ENCODE measurements around the gene SMIM27.
A peak's percentile ranks its signal among the peaks of the same experiment; 100 is the strongest.

Gene SMIM27

GRCh38 chr9:32578976-32579375 lies 26.8 kb downstream of the SMIM27 start:
- Histone ChIP-seq H3K79me2 (ENCODE audit: insufficient read depth, low read length) (no peaks in the 10 kb centered on the region), H3K9ac (ENCODE audit: low read length) (no peak overlapping the region), H2AFZ (ENCODE audit: low read length) (no peak overlapping the region), H3K27me3 (ENCODE audit: insufficient read depth, low read length) (no peaks in the 10 kb centered on the region; the same call in 1 of the 2 replicates), H3F3A (ENCODE audit: insufficient read depth, low read length) (no peaks in the 10 kb centered on the region), H3K4me1 (ENCODE audit: insufficient read depth, low read length, severe bottlenecking) (no peaks in the 10 kb centered on the region), H3K4me3 (ENCODE audit: low read depth, low read length, poor library complexity, severe bottlenecking) (no peak overlapping the region), H3K9me3 (ENCODE audit: low read length) (no peaks in the 10 kb centered on the region), H3K4me2 (ENCODE audit: low read length) (no peak overlapping the region), H3K9me2 (ENCODE audit: low read depth, low read length) (no peaks in the 10 kb centered on the region), H3K27ac (ENCODE audit: low read depth, low read length, poor library complexity, severe bottlenecking) (no peak overlapping the region), H3K36me3 (ENCODE audit: insufficient read depth, low read length) (no peaks in the 10 kb centered on the region), H4K20me1 (ENCODE audit: insufficient read depth, low read length) (no peaks in the 10 kb centered on the region)
- TF ChIP-seq CTCF (IDR thresholded peaks at IDR 0.05; ENCODE audit: low read length): no peak
- TF ChIP-seq EZH2 (IDR thresholded peaks at IDR 0.05; ENCODE audit: borderline replicate concordance, low read length): no peak

- Histone ChIP-seq H3K27ac (ENCODE audit: low read depth, low read length, poor library complexity, severe bottlenecking) (no peak overlapping the region), H3K4me3 (ENCODE audit: low read depth, low read length, poor library complexity, severe bottlenecking) (no peak overlapping the region), H3K9me3 (ENCODE audit: low read length) (no peaks in the 10 kb centered on the region), H2AFZ (ENCODE audit: low read length) (no peak overlapping the region), H3K4me2 (ENCODE audit: low read length) (no peak overlapping the region), H4K20me1 (ENCODE audit: insufficient read depth, low read length) (no peaks in the 10 kb centered on the region), H3F3A (ENCODE audit: insufficient read depth, low read length) (no peaks in the 10 kb centered on the region), H3K4me1 (ENCODE audit: insufficient read depth, low read length, severe bottlenecking) (no peaks in the 10 kb centered on the region), H3K36me3 (ENCODE audit: insufficient read depth, low read length) (no peaks in the 10 kb centered on the region), H3K27me3 (ENCODE audit: insufficient read depth, low read length) (no peaks in the 10 kb centered on the region; the same call in 1 of the 2 replicates), H3K79me2 (ENCODE audit: insufficient read depth, low read length) (no peaks in the 10 kb centered on the region), H3K9ac (ENCODE audit: low read length) (no peak overlapping the region), H3K9me2 (ENCODE audit: low read depth, low read length) (no peaks in the 10 kb centered on the region)
- TF ChIP-seq EZH2 (IDR thresholded peaks at IDR 0.05; ENCODE audit: borderline replicate concordance, low read length) (no peak), CTCF (IDR thresholded peaks at IDR 0.05; ENCODE audit: low read length) (peak; percentile 94)
Measured at GRCh38 chr9:32579706-32580331, 27.7 kb downstream of the SMIM27 start.

- Histone ChIP-seq H3K4me3 (ENCODE audit: low read depth, low read length, poor library complexity, severe bottlenecking) (no peak overlapping the region), H2AFZ (ENCODE audit: low read length) (no peak overlapping the region), H3K4me2 (ENCODE audit: low read length) (no peak overlapping the region)
Measured at GRCh38 chr9:32580631-32581300, 28.6 kb downstream of the SMIM27 start.

More at GRCh38 chr9:32580631-32581300, 28.6 kb downstream of the SMIM27 start:
- Histone ChIP-seq H3K9me2 (ENCODE audit: low read depth, low read length) (no peaks in the 10 kb centered on the region), H3K27ac (ENCODE audit: low read depth, low read length, poor library complexity, severe bottlenecking) (no peak overlapping the region), H3K9me3 (ENCODE audit: low read length) (no peaks in the 10 kb centered on the region), H3K9ac (ENCODE audit: low read length) (no peak overlapping the region), H3F3A (ENCODE audit: insufficient read depth, low read length) (no peaks in the 10 kb centered on the region), H3K4me1 (ENCODE audit: insufficient read depth, low read length, severe bottlenecking) (no peaks in the 10 kb centered on the region), H3K79me2 (ENCODE audit: insufficient read depth, low read length) (no peaks in the 10 kb centered on the region), H3K36me3 (ENCODE audit: insufficient read depth, low read length) (no peaks in the 10 kb centered on the region), H3K27me3 (ENCODE audit: insufficient read depth, low read length) (no peaks in the 10 kb centered on the region; the same call in 1 of the 2 replicates), H4K20me1 (ENCODE audit: insufficient read depth, low read length) (no peaks in the 10 kb centered on the region)
- no peak for TF ChIP-seq CTCF (IDR thresholded peaks at IDR 0.05; ENCODE audit: low read length)
- no peak for TF ChIP-seq EZH2 (IDR thresholded peaks at IDR 0.05; ENCODE audit: borderline replicate concordance, low read length)
